NB4 (cell line): ENCODE results near the gene CEP55.

Experiments used
- DNase-seq: peaks from one replicate; pipeline ENCODE4 v3.0.0; 2010; ENCODE audit warnings: low read depth
- H3K4me3 ChIP-seq: one replicate; pipeline ENCODE4 v1.5.1; 2011; ENCODE audit warnings: mild to moderate bottlenecking, low read depth, low read length, moderate library complexity
- MYC ChIP-seq: IDR thresholded peaks from 2 replicates; pipeline ENCODE4 v1.6.1; 2011; ENCODE audit warnings: low read depth, low read length
- POLR2A ChIP-seq: IDR thresholded peaks from 2 replicates; pipeline ENCODE4 v1.6.1; 2011; ENCODE audit warnings: mild to moderate bottlenecking; ENCODE audit not compliant: insufficient read length; ENCODE audit errors: extremely low read depth
- TF ChIP-seq, protein P1 (sequence below): IDR thresholded peaks from 2 replicates; pipeline ENCODE4 v1.6.1; 2011; ENCODE audit warnings: low read depth, low read length
- TF ChIP-seq, protein P2 (sequence below): IDR thresholded peaks from one replicate; pipeline ENCODE4 v1.5.1; 2012; ENCODE audit warnings: low read depth, low read length

Gene CEP55

DNA sequence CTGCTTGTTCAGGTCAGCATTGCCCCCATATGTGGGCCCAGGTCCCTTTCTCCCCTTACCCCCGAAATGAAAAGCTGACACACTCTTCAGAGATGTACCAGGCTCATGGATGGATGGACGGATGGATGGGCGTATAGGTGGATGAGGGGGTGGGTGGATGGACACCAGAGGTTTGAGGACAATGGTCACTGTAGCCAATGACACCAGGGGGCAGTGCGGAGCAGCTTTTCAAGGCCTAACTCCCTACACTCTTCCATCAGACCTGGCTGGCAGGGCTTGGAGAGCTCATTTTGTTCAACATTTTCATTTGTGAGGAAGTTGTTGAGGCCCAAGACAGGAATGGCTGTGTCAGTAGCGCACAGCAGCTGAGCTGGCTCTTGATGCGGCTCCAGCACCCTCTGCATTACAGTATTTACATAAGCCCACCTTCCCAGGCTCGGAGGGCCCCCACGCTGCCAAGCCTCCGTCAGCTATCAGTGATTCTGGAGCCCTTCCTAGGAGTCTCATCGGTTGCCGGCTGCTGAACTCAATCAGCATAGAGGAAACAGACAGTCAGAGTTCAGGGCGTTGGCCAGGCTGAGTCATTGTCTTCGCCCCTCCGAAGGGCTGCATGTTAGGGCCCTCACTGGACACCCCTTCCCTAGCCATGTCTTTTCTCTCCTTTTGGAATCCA lies 58.5 kb downstream of the CEP55 start:
- H3K4me3 ChIP-seq, result no peak overlapping the region
- peak; percentile 91 for DNase-seq
- TF ChIP-seq, protein P1, sequence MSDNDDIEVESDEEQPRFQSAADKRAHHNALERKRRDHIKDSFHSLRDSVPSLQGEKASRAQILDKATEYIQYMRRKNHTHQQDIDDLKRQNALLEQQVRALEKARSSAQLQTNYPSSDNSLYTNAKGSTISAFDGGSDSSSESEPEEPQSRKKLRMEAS, result no peak; the same call in 1 of the 2 replicates
- TF ChIP-seq MYC (no peak), POLR2A (no peak)
- TF ChIP-seq, protein P2, sequence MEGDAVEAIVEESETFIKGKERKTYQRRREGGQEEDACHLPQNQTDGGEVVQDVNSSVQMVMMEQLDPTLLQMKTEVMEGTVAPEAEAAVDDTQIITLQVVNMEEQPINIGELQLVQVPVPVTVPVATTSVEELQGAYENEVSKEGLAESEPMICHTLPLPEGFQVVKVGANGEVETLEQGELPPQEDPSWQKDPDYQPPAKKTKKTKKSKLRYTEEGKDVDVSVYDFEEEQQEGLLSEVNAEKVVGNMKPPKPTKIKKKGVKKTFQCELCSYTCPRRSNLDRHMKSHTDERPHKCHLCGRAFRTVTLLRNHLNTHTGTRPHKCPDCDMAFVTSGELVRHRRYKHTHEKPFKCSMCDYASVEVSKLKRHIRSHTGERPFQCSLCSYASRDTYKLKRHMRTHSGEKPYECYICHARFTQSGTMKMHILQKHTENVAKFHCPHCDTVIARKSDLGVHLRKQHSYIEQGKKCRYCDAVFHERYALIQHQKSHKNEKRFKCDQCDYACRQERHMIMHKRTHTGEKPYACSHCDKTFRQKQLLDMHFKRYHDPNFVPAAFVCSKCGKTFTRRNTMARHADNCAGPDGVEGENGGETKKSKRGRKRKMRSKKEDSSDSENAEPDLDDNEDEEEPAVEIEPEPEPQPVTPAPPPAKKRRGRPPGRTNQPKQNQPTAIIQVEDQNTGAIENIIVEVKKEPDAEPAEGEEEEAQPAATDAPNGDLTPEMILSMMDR, result peak; percentile 90

DNA sequence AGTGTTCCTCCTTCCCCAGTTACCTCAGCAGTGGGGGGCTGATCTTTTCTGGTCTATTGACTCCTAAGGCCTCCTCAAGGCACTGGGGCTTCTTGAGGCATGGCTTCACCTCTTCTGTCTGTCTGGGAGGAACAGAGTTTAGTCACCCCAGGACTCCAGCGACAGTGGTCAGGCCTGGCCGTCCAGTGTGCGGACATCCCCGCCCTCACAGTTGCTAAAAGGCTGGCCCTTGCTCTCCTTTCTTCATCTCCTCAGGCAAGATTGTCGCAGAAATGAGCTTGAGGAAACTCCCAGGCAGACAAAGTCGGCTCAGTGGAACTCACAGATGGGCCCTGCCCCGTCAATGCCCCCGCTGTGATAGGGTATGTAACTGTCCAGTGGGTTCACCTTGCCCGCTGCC lies 63.1 kb downstream of the CEP55 start:
- H3K4me3 ChIP-seq, result no peak overlapping the region
- DNase-seq, result no peak
- TF ChIP-seq, protein P2, result no peak
- TF ChIP-seq POLR2A (no peak), MYC (no peak)
- TF ChIP-seq, protein P1, result no peak

DNA sequence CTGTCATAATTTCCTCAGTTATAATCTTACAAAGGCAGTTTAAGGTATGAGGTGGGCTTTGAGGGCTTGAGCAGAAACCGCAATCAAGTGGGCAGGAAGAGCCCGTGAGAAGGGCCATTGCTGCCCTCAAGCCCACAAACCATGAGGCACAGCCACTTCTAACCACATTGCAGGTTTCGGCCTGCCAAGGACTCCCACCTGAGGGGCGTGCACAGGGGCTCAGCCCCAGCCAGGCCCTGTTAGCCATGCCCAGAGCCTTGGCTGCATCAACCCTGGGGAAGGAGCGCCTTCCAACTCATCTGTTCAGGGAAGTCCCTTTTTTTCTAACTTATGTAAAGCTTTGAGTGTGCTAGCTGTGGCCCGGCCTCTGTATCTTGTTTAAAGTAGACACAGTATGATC lies 64.1 kb downstream of the CEP55 start:
- no peak for TF ChIP-seq MYC
- TF ChIP-seq, protein P1, result no peak
- TF ChIP-seq, protein P2, result no peak
- TF ChIP-seq POLR2A, result no peak
- H3K4me3 ChIP-seq, result no peak overlapping the region
- DNase-seq, result no peak

DNA sequence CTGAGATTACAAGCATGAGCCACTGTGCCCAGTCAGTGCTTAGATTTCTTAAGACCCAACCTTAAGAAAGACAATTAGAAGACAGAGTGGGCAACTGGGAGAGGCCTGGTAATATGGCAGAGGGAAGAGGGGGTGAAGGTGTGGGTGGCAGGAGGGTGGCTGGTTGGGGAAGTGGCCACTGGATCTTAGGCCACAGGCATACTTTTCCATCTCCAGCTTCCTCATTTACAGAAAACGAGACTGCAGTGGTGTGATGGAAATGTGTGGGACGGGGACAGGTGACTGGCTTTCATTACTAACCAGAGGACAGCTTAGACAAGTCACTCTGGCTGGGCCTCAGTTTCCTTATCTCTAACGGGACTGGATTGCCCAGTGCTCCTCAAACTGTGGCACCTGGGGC lies 69.0 kb downstream of the CEP55 start:
- no peak overlapping the region for H3K4me3 ChIP-seq
- no peak for TF ChIP-seq MYC
- TF ChIP-seq, protein P2, result no peak
- TF ChIP-seq POLR2A, result no peak
- TF ChIP-seq, protein P1, result no peak
- DNase-seq, result peak; percentile 59

DNA sequence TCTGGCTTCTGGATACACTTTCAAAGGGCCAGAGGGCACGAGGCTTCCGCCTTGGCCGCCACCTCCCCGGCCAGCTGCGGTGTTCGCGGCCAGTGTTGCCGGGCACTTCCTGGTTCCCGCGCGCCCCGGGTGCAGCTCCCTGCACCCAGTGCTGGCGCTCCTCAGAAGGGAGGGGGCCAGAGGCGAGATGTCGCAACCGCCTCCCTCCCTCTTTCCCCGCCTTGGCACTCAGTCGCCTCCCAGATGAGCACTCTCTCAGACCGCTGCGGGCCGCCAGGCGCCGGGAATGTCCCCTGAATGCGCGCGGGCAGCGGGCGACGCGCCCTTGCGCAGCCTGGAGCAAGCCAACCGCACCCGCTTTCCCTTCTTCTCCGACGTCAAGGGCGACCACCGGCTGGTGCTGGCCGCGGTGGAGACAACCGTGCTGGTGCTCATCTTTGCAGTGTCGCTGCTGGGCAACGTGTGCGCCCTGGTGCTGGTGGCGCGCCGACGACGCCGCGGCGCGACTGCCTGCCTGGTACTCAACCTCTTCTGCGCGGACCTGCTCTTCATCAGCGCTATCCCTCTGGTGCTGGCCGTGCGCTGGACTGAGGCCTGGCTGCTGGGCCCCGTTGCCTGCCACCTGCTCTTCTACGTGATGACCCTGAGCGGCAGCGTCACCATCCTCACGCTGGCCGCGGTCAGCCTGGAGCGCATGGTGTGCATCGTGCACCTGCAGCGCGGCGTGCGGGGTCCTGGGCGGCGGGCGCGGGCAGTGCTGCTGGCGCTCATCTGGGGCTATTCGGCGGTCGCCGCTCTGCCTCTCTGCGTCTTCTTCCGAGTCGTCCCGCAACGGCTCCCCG lies 70.2 kb downstream of the CEP55 start, which contains the start of gene FFAR4:
TSS of gene FFAR4 (plus strand) at position 231 of the 842 bp plus-strand sequence. CDS start at position 287, 56 bp downstream.
- DNase-seq, result peak; percentile 94
- TF ChIP-seq, protein P1, result peak; percentile 61
- TF ChIP-seq MYC, result peak; percentile 74
- TF ChIP-seq POLR2A, result peak; percentile 47
- TF ChIP-seq, protein P2, result no peak
- H3K4me3 ChIP-seq, result peak within 1 kb of the TSS; percentile 59
